HEK293 (cell line): ENCODE results near the gene SP5.

Experiments used
- ZNF2 ChIP-seq: fragments of 450-650 bp; formaldehyde crosslinking; IDR thresholded peaks from 2 replicates; pipeline ENCODE4 v1.5.1; 2016; ENCODE audit warnings: missing biosample characterization, missing genetic modification characterization
- ZXDB ChIP-seq: fragments of 450-650 bp; formaldehyde crosslinking; IDR thresholded peaks from 2 replicates; pipeline ENCODE4 v1.5.1; 2016; ENCODE audit warnings: missing biosample characterization, missing genetic modification characterization
- TF ChIP-seq, protein P1 (sequence below): fragments of 450-650 bp; formaldehyde crosslinking; IDR thresholded peaks from 2 replicates; pipeline ENCODE4 v1.5.1; 2016; ENCODE audit warnings: missing biosample characterization, missing genetic modification characterization
- TF ChIP-seq, protein P2 (sequence below): fragments of 450-650 bp; formaldehyde crosslinking; IDR thresholded peaks from 2 replicates; pipeline ENCODE4 v1.5.1; 2016; ENCODE audit warnings: missing biosample characterization, missing genetic modification characterization

DNA sequence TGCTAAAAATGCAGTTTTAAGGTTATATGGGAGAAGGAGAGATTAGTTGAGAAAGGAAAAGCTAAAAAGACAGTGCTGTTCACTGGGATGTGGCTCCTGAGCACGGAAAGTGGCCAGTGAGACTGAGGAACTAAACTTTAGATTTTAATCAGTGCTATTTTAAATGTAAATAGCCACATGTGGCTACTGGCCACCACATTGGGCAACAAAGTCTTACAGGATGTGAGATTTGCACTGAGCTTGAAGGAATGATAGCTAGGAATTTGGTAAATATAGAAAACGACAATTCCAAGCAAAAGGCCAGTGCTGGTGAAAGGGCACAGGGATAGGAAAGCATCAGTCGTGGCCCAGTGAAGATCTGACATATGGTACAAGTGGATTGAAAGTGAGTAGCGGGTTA, 14.1 kb upstream of the SP5 start:
- TF ChIP-seq ZXDB (no peak), ZNF2 (tag by site-specific recombination) (no peak)
- TF ChIP-seq, protein P1, sequence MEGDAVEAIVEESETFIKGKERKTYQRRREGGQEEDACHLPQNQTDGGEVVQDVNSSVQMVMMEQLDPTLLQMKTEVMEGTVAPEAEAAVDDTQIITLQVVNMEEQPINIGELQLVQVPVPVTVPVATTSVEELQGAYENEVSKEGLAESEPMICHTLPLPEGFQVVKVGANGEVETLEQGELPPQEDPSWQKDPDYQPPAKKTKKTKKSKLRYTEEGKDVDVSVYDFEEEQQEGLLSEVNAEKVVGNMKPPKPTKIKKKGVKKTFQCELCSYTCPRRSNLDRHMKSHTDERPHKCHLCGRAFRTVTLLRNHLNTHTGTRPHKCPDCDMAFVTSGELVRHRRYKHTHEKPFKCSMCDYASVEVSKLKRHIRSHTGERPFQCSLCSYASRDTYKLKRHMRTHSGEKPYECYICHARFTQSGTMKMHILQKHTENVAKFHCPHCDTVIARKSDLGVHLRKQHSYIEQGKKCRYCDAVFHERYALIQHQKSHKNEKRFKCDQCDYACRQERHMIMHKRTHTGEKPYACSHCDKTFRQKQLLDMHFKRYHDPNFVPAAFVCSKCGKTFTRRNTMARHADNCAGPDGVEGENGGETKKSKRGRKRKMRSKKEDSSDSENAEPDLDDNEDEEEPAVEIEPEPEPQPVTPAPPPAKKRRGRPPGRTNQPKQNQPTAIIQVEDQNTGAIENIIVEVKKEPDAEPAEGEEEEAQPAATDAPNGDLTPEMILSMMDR = no peak
- TF ChIP-seq, protein P2, sequence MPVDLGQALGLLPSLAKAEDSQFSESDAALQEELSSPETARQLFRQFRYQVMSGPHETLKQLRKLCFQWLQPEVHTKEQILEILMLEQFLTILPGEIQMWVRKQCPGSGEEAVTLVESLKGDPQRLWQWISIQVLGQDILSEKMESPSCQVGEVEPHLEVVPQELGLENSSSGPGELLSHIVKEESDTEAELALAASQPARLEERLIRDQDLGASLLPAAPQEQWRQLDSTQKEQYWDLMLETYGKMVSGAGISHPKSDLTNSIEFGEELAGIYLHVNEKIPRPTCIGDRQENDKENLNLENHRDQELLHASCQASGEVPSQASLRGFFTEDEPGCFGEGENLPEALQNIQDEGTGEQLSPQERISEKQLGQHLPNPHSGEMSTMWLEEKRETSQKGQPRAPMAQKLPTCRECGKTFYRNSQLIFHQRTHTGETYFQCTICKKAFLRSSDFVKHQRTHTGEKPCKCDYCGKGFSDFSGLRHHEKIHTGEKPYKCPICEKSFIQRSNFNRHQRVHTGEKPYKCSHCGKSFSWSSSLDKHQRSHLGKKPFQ (tag by site-specific recombination) = no peak
